Measurements from ENCODE around the gene KCND2. TPM values are rescaled to one million over a fixed set of nuclear protein-coding genes. Genes with fewer than 3 reads are reported as not detected.

KCND2 gene
- total RNA-seq, 1 donor from 2014 or later, result 0.38 TPM

- no peaks in the 10 kb centered on the region for H3K36me3 ChIP-seq
- no peaks in the 10 kb centered on the region for H3K9me3 ChIP-seq
- no peak overlapping the region for H3K27ac ChIP-seq
- H3K4me3 ChIP-seq, result no peak overlapping the region
- intact Hi-C loops (cut with DNase I), result no loop called here
- H3K4me1 ChIP-seq, result no peaks in the 10 kb centered on the region
- DNase-seq, result no peak
- H3K27me3 ChIP-seq (ENCODE audit: low read depth), result peaks cover 4% of the 10 kb centered on the region
- no peak for ATAC-seq
- no peak for TF ChIP-seq CTCF (IDR thresholded peaks at IDR 0.05)
Observed at GRCh38 chr7:120278773-120279172, 5.8 kb downstream of the KCND2 start.

DNA sequence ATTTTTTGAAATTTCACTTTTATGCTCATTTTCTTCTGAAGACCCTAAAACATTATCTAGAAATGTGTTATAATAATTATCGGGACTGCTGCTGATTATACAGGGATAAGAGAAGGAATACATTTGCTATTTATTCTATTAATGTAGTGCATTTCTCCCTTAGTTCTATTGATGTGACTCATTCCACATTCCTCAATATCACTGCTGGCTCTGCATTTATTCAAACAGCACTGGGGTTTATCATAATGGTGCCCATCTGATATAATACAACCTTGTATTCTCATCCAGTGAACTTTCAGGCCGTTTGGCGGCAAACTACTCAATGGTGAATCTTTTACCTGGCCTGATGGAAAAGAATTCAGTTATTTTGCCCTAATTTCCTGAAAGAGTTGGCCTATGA is 7.8 kb downstream of the KCND2 start:
- DNase-seq, result no peak
- H3K9me3 ChIP-seq, result no peaks in the 10 kb centered on the region
- TF ChIP-seq CTCF (IDR thresholded peaks at IDR 0.05), result no peak
- ATAC-seq, result no peak
- H3K27ac ChIP-seq, result no peak overlapping the region
- H3K4me3 ChIP-seq, result no peak overlapping the region
- H3K4me1 ChIP-seq, result no peaks in the 10 kb centered on the region
- no peaks in the 10 kb centered on the region for H3K27me3 ChIP-seq (ENCODE audit: low read depth)
- intact Hi-C loops (cut with DNase I), result no loop called here
- H3K36me3 ChIP-seq, result no peaks in the 10 kb centered on the region

DNA sequence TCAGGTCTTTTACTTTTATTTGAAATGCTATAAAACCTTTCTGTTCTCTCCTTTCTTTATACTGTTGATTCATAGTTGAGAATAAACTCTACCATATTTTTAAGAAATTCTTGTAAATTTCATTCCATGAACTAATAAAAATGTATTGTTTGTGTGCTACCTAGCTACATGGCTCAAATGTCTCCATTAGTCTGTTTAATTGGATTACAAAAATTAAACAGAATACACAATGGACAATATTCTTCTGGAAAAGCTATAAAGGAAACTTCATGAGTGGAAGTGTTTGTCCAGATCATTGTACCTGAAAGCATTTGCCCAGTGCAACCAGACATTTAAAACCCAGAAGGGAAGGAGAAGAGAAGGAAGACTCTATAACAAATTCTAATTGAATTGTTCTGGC is 20.1 kb downstream of the KCND2 start:
- H3K9me3 ChIP-seq, result no peaks in the 10 kb centered on the region
- intact Hi-C loops (cut with DNase I), result no loop called here
- H3K4me3 ChIP-seq, result no peak overlapping the region
- DNase-seq, result no peak
- H3K4me1 ChIP-seq, result no peaks in the 10 kb centered on the region
- no peak for ATAC-seq
- no peak overlapping the region for H3K27ac ChIP-seq
- no peaks in the 10 kb centered on the region for H3K36me3 ChIP-seq
- H3K27me3 ChIP-seq (ENCODE audit: low read depth), result no peaks in the 10 kb centered on the region
- TF ChIP-seq CTCF (IDR thresholded peaks at IDR 0.05), result no peak

- intact Hi-C loops (cut with DNase I), result no loop called here
- DNase-seq, result no peak
- no peak overlapping the region for H3K4me3 ChIP-seq
- no peaks in the 10 kb centered on the region for H3K4me1 ChIP-seq
- no peak for TF ChIP-seq CTCF (IDR thresholded peaks at IDR 0.05)
- H3K36me3 ChIP-seq, result no peaks in the 10 kb centered on the region
- H3K27ac ChIP-seq, result no peak overlapping the region
- no peak for ATAC-seq
- no peaks in the 10 kb centered on the region for H3K9me3 ChIP-seq
- H3K27me3 ChIP-seq (ENCODE audit: low read depth), result no peaks in the 10 kb centered on the region
Observed at GRCh38 chr7:120302190-120302589, 29.2 kb downstream of the KCND2 start.

DNA sequence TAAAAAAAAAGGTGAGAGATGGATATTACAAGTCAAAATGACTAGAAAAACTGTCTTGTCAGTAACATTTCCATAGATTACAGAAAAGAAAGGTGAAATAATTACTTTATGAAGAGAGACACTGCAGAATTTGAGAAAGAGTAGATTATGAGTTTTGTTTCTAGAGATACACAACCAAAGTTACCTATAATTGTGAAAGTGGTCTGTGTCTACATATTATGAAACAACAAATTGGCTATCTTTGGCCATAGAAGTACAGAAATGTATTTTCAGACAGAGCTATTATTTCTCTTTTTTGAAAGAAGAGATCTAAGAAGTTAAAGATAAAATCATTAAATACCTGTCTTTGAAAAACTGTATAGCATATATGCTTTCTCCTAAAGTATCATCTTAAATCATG is 30.1 kb downstream of the KCND2 start:
- Histone ChIP-seq H3K27ac (no peak overlapping the region), H3K27me3 (ENCODE audit: low read depth) (no peaks in the 10 kb centered on the region), H3K9me3 (no peaks in the 10 kb centered on the region), H3K36me3 (no peaks in the 10 kb centered on the region), H3K4me1 (no peaks in the 10 kb centered on the region), H3K4me3 (no peak overlapping the region)
- no peak for DNase-seq
- TF ChIP-seq CTCF (IDR thresholded peaks at IDR 0.05), result no peak
- intact Hi-C loops (cut with DNase I), result no loop called here
- no peak for ATAC-seq

DNA sequence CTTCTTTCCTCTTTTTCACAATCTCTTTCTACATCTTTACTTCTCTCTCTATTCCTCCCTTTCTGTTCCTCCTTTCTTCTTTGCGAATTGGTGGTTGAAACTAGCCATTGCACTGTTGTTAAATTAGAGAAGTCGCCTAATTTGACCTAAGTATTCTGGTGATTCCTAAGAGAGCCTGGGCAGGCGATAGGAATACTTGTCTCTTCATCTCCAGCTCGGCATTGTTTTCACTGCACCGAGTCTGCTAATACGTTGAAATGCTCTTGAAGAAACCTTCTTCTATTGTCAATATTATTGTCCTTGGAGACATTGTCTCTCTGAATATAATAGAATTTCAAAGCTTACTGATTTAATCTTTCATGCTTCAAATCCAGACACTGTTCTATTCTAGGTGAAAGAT is 31.7 kb downstream of the KCND2 start:
- Histone ChIP-seq H3K9me3 (no peaks in the 10 kb centered on the region), H3K4me3 (no peak overlapping the region), H3K27ac (no peak overlapping the region), H3K4me1 (no peaks in the 10 kb centered on the region), H3K36me3 (no peaks in the 10 kb centered on the region), H3K27me3 (ENCODE audit: low read depth) (no peaks in the 10 kb centered on the region)
- ATAC-seq (no peak), DNase-seq (no peak)
- intact Hi-C loops (cut with DNase I), result no loop called here
- TF ChIP-seq CTCF (IDR thresholded peaks at IDR 0.05), result no peak
